WTC11 (cell line): ENCODE results near the gene DBR1. TPM values are rescaled to one million over a fixed set of nuclear protein-coding genes. Genes with fewer than 3 reads are reported as not detected.

Experiments used
- ATF1 ChIP-seq: sonication (generic); formaldehyde crosslinking; IDR thresholded peaks from 2 replicates; pipeline ENCODE4 v1.8.1; 2023; ENCODE audit warnings: mild to moderate bottlenecking, moderate library complexity, missing genetic modification reagents
- ATF3 ChIP-seq: sonication (generic); formaldehyde crosslinking; conservative IDR thresholded peaks from 2 replicates; pipeline ENCODE4 v1.8.1; 2022; ENCODE audit warnings: mild to moderate bottlenecking, missing genetic modification reagents
- ELF4 ChIP-seq: sonication (generic); formaldehyde crosslinking; IDR thresholded peaks from 2 replicates; pipeline ENCODE4 v1.8.1; 2022; ENCODE audit warnings: low read depth, mild to moderate bottlenecking, moderate library complexity, missing genetic modification reagents
- NR1H2 ChIP-seq: sonication (generic); formaldehyde crosslinking; IDR thresholded peaks from 2 replicates; pipeline ENCODE4 v1.9.0; 2021; ENCODE audit warnings: mild to moderate bottlenecking, moderate library complexity, missing genetic modification reagents
- PRRX2 ChIP-seq: fragments of 250-450 bp; sonication (Bioruptor Pico); IDR thresholded peaks from 2 replicates; pipeline ENCODE4 v1.8.0; 2021; ENCODE audit warnings: mild to moderate bottlenecking
- total RNA-seq: library from RNA; stranded (reverse); gene quantifications from 3 replicates; pipeline ENCODE4 v1.2.3, GENCODE V29; 2021
- TF ChIP-seq, protein P1 (sequence below): sonication (generic); formaldehyde crosslinking; IDR thresholded peaks from 2 replicates; pipeline ENCODE4 v1.8.1; 2022; ENCODE audit warnings: low read depth, missing genetic modification reagents, borderline replicate concordance
- TF ChIP-seq, protein P2 (sequence below): sonication (generic); formaldehyde crosslinking; IDR thresholded peaks from 2 replicates; pipeline ENCODE4 v1.8.0; 2023; ENCODE audit warnings: missing genetic modification reagents

Gene DBR1
- total RNA-seq, 1 experiment from 2014 or later: 19.3 TPM

GRCh38 chr3:138112362-138112761 lies 62.4 kb downstream of the DBR1 start (continued):
- TF ChIP-seq ATF3 (CRISPR knock-in tag) (no peak), ATF1 (CRISPR knock-in tag) (no peak), ELF4 (CRISPR knock-in tag) (no peak), NR1H2 (CRISPR knock-in tag) (no peak), PRRX2 (CRISPR knock-in tag) (no peak)
- TF ChIP-seq, protein P1, sequence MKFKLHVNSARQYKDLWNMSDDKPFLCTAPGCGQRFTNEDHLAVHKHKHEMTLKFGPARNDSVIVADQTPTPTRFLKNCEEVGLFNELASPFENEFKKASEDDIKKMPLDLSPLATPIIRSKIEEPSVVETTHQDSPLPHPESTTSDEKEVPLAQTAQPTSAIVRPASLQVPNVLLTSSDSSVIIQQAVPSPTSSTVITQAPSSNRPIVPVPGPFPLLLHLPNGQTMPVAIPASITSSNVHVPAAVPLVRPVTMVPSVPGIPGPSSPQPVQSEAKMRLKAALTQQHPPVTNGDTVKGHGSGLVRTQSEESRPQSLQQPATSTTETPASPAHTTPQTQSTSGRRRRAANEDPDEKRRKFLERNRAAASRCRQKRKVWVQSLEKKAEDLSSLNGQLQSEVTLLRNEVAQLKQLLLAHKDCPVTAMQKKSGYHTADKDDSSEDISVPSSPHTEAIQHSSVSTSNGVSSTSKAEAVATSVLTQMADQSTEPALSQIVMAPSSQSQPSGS (CRISPR knock-in tag): no peak
- TF ChIP-seq, protein P2, sequence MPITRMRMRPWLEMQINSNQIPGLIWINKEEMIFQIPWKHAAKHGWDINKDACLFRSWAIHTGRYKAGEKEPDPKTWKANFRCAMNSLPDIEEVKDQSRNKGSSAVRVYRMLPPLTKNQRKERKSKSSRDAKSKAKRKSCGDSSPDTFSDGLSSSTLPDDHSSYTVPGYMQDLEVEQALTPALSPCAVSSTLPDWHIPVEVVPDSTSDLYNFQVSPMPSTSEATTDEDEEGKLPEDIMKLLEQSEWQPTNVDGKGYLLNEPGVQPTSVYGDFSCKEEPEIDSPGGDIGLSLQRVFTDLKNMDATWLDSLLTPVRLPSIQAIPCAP (CRISPR knock-in tag): no peak
- TF ChIP-seq, all 79 proteins: peak for 0

Other genes with a start within 250 kb of the DBR1 start
- 0.13 to 0.23 TPM (median 0.16 TPM) in 3 replicates for gene CLDN18, start 164.8 kb downstream of the DBR1 start, total RNA-seq
- gene DZIP1L, start 59.3 kb downstream of the DBR1 start, total RNA-seq: 11.2 to 15.3 TPM (median 11.2 TPM) in 3 replicates
- gene A4GNT, start 42.5 kb downstream of the DBR1 start, total RNA-seq: not detected in 3 replicates
- 38.6 to 44.9 TPM (median 38.7 TPM) in 3 replicates for gene ARMC8, start 12.4 kb upstream of the DBR1 start, total RNA-seq
- gene NME9, start 154.9 kb upstream of the DBR1 start, total RNA-seq: not detected in 3 replicates
- gene MRAS, start 173.7 kb upstream of the DBR1 start, total RNA-seq: 11.1 to 14.8 TPM (median 11.7 TPM) in 3 replicates